Activated CD4-positive, alpha-beta T cell treated with anti-CD3 and anti-CD28 coated beads for 1 hour (primary cell): ENCODE measurements around the gene GPM6B.

Source experiments
- DNase-seq: peaks from one replicate; pipeline ENCODE4 v3.0.0-alpha.2; 2020

GPM6B gene, protein sequence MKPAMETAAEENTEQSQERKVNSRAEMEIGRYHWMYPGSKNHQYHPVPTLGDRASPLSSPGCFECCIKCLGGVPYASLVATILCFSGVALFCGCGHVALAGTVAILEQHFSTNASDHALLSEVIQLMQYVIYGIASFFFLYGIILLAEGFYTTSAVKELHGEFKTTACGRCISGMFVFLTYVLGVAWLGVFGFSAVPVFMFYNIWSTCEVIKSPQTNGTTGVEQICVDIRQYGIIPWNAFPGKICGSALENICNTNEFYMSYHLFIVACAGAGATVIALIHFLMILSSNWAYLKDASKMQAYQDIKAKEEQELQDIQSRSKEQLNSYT

DNA sequence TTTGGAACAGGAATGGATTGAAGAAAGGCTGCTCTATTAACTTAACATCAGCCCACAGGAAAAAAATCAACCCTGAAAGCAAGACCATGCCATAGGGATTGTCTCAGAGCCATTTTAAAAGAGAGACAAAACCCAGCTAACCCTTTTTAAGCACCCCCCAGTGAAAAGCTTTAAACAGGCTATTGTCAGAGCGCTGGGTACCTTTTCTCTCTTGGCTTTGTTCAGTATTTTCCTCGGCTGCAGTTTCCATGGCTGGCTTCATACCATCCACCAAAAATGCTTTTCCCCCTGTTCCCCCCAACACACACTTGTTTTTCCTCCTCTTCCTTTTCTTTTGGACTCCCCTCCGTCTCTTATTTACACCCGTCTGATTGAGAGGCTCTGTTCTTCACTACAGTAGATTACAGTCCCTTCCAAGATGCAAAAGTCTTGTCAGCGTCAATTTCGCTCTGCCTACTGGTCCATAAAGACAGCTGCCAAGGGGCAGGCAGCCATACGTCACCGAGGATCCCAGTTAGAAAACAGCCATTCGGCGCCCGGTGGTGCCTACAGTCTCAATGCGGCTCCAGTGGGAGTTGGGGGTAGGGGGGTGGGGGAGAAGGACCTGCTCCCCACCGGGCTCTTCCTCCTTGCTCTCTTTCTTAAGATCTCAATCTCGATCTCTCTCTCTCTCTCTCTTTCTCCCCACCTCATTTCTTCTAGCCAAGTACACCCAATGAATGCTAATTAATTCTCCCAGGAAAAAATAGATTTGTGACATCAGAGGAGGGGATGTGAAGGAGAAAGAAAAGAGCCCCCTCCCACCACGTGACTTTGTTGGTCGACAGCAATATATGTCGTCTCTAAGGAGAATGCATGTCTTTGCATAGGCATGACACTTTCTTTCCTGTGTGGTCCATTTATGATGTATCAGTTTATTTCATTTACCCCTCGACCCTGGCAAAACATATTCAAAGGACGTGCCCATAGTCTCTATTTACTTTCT, at the start of gene GPM6B:
Gene GPM6B (minus strand): TSS at position 451 of the 985 bp plus-strand sequence. CDS start 189 bp downstream, at position 262.
- DNase-seq = no peak

DNA sequence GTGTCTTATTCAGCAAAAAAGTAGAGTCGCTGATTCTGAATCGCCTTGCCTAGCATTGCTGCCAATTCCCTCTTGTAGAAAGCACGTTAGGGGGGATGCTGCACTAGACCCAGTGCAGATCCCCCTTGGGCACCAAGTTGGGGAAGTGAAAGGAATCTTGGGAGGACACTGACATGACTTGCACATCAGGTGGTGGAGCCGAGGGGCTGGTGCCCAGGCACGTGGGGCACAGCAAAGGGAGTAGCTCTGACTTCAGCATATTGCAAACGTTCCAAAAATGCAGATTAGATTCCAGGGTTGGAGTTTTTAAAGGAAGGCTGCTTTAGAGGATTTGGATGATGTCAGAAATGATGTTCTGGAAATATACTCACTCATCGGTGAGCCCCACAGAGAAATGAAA, 47.4 kb upstream of the GPM6B start:
- DNase-seq = no peak

DNA sequence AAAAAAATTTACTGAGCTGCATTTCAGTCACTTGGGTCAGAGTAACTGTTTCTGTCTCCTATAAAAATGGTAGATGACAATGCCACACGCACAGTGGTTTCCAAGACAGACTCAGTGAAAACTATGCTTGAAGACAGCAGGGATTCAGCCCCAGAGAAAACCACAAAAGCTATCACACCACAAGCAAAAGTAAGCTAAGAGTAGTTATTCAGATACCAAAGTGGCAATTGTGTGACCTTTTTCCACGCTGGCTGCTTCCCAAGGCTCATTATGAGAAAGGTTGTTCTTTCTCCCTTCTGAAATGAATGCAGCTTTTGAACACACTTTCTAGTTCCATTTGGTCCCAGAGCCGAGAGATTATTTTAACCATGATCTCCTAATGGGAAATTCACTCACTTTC, 46.4 kb upstream of the GPM6B start:
- no peak for DNase-seq

DNA sequence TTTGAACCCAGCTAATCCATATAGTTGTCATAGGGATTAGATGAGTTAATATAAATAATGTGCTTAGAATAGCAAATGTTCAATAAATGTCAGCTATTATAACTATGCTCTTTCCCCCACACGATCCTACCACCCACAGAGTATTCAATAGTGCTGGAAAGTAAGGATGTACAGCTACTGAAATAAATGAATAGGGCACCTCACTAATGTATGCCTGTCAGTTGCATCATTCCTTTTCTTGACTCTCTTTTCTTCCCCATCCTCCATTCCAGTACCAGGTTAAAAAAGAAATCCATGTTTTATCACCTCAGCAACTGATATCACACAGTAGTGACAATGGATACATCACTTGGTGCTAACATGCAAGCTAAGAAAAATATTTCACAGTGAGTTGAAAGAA, 42.8 kb upstream of the GPM6B start:
- no peak for DNase-seq

DNA sequence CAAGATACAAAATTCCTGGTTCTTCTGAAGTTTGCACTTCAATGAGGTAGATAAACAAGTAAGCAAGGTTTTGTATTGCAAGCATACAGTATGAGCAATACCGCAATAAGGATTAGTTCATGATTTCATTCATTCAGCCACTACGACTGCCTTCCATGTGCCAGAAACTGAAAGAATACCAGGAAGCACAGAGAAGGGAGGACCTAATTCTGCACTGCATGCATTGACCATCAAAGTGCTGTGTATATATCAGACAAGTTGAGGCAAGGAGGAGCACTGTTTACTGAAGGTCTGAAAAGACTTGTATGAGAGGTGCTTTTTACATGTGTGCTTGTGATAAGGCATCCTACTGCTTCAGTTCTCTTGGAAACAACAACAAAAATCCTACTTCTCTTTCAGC, 40.9 kb upstream of the GPM6B start:
- DNase-seq = no peak

DNA sequence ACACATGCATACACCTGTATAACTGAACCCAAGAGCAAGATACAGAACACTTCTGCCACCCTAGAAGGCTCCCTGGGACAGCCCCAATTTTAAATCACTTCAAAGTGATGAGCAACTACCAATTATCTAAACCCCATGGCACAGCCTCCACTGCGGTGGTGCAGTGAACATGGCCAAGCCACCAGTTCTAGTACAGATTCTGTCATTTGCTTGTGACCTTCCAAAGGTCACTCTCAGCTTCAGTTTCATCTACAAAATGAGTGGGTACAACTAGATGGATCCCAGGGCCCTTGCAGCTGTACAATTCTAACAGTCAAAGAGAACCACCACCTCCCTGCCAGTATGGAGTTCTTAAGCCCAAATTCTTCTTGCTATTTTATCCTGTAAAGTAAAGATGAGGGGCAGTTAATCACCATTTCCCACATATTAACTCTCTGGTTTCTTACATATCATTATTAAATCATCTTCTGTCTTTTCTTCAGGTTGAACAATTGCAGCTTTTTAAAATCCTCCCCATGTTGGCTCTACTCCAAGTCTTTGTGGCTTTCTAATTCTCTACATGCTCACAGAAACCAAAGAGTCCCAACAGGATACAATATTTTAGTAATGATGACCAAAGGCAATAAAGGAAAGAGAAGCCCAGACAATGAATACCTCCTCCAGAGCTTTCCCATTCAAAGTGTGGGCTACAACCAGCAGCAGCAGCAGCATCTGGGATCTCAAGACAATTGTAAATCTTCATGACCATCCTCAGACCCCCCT, 39.0 kb upstream of the GPM6B start:
- no peak for DNase-seq

DNA sequence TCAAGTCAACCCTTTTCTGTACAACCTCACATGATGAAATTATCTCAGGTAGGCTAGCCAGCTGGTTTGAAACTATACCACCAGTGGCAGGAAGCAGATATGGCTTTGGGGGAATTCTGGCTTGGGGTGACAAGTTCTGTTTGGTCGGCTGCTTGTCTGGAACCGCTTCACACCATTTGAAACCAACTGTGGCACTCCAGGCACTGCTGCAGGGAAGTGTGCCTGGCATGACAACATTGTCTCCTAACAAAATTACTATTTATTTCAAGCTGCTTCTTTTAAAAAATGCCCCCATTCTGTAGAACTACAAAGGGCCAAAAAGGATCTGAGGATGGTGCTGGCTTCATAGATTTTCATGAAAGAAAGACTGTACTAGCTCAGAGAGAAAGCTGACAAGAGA, 37.1 kb upstream of the GPM6B start:
- no peak for DNase-seq

DNA sequence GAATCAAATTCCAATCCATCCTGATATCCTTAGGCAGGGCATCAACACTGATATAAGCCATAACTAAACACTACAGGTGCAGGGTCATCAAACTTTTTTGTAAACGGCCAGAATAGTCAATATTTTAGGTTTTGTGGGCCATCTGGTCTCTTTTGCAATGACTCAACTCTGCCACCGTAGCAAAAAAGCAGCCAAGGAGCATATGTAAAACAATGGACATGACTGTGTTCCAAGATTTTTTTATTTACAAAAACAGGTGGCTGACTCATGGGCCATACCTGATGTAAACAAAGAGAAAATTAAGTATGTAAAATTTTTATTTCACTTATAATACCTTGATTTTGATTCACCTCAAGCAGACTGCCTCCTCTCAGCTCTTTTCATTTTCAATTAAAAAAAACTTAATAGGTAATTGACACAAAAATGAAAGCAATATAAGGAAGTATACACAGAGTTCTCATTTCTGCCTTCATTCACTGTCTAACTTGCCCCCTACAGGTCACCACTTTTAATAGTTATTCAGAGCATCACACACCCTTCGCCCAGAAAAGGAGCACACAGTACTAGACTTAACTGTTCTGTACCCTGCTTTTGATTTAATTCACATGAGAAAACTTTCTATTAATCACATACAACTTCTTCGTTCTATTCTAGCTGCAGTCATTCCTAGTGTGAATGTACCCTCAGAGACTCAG, 35.3 kb upstream of the GPM6B start:
- no peak for DNase-seq

DNA sequence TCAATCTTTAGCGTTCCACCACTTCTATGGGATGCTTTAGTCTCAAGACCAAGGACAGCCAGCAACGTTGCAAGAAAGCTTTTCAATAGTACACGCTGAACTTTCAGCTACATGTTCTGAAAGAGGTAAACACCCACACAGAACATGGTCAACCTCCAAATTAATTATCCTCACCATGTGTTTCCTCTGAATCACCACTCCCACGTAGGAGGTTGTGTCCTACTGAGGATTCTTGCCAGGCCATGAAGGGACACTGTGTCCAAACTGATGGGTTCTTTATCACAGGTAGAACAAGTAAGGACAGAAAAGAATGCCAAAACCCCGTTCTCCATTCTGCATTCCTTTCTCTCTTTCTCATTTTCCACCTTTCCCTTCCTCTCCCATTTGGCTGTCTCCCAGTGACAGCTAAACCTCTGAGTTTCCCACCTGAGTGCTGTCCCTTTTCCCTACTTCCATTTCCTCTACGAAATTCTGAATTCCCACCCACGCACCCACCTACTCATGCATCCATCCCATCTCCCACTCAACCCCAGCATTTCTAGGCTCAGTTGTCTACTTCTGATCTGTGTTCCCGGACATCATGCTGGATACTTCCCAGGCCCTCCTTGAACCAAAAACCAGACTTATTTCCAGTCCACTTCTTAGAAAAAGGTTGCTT, 29.0 kb upstream of the GPM6B start:
- no peak for DNase-seq

DNA sequence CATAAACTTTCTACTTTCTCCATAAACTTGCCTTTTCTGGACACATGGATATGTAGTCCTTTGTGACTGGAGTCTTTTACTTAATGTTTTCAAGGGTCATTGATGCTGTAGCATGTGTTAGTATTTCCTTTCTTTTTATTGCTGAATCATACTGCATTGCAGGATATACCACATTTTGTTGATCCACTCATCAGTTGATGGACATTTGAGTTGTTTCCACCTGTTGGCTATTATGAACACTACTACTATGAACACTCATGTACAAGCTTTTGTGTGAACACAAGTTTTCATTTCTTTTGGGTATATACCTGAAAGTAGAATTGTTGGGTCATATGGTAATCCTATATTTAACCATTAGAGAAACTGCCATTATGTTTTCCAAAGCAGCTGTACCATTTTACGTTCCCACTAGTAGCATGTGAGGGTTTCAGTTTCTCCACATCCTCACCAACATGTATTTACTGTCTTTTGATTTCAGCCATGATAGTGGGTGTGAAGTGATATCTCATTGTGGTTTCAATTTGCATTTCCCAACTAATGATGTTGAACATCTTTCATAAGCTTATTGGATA, 26.3 kb upstream of the GPM6B start:
- DNase-seq = no peak

DNA sequence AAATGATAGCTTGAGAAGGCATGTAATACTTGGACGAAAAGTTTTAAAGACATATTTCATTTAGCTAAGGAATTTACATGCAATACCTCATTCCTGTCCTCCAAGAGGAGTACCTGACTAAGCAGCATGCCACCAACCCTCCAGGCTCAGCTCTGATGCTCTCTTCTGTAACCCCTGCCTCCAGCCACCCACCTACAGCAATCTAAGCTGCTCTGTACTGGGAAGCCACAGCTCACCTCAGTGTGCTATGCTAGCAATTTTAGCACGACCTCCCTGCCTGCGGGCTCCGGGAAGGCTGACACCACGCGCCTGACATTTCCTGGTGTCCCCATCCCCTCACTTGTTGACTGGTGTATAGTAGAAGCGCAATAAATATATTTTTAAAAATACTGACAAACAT, 23.2 kb upstream of the GPM6B start:
- no peak for DNase-seq

DNA sequence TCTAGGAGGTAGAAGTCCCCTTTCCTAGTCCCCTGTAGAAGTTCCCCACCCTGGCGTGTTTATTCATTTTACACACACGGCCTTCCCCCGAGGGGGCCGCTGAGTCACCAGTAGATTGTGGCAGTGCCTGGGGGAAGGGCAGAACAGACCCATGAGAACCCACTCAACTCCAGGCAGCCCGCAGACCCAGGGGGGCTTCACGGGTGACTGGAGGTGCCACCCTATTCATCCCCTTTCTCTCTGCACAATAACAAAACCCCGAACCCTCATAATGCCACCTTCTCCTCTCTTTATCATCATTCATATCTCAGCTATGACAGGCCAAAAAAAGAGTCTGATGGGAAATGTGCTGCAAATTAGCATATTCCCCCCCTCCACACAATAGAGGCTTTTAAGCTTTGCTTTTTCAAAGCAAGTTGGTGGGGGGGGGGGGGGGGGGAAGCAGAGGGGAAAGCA, 20.4 kb upstream of the GPM6B start:
- DNase-seq = no peak

DNA sequence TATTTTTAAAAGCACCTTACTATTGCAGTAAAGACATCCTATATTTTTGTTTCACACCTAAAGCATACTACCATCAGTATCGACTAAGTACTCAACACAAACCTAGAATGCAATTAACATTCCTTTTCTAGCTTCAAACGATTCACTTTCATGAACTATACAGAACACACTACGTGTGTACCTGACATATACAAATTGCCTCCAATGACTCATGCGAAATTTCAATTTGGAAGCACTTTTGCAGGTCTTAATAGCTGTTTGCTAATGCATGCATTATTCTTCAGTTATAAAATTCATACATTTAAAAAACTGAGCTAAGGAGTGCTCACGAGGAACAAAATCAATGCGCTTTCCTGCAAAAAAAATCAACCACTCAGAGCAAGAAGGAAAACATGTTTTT, 19.7 kb upstream of the GPM6B start:
- no peak for DNase-seq

DNA sequence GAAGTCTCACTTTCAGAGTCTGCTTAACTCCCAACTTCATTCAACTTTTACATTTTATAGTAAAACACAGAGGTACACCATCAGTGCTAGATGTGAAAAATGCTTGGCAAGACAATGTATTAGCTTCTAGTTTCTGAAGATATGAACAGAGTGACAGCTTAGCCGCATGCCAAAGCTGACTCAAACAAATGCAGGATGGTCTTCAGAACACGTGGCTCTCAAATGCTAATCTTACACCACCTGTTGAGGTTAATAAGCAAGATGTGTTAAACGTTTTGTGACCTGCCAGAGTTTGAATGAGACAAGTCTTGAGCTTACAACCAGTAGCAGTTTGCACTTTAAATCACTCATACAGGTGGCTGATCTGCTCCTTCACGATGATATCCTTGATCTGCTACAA, 18.9 kb upstream of the GPM6B start:
- no peak for DNase-seq

DNA sequence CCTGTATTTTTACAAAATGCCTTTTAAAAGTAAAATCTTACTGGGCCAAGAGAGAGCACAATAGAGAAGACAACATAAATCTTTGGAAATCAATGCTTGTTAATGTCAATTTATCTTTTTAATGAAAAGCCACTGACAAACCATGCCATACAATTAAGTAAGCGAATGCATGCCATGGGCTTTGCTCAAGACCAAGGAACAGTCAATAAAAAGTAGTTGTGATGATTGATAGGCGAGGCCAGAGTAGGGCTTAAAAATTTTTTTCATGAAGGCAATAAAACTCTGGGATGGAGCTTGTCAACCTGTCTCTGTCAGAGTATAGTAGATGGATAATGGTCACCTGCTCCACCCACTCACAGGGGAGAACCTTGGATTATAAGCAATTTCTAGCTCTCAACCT, 17.5 kb upstream of the GPM6B start:
- no peak for DNase-seq

DNA sequence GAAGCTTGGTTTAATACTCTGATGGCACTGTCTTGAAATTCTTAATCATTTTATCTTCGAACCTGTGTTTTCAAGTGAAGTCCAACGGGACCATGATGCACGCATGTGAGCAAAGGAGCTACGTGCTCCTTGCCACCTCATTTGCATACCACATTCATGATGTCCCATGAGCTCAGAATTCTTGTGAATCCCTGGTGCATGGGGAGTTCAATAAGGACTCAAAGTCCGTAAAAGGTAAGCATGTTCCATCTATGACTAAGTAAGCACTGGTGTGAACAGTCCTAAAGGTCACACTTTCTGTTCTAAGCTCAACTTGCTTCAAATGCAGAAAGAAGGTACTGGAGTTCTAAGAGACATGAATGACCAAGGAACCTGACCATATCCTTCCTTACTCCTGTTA, 13.1 kb upstream of the GPM6B start:
- no peak for DNase-seq

DNA sequence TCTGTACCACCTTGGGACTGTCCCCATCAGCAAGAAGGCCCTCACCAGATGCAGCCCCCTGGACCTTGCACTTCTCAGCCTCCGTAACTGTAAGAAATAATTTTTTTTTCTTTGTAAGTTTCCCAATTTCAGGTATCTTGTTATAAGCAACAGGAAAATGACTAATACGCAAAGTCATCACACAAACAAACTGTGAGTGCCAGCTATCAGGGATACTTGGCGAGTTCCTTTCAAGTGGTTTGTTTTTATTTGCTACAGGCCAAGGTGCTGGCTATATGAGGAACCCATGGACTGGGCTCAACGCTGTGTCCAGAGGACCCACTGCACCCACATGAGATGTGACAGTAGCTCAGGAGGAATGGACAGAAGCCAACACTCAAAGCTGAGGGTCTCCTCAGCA, 11.5 kb upstream of the GPM6B start:
- DNase-seq = no peak

DNA sequence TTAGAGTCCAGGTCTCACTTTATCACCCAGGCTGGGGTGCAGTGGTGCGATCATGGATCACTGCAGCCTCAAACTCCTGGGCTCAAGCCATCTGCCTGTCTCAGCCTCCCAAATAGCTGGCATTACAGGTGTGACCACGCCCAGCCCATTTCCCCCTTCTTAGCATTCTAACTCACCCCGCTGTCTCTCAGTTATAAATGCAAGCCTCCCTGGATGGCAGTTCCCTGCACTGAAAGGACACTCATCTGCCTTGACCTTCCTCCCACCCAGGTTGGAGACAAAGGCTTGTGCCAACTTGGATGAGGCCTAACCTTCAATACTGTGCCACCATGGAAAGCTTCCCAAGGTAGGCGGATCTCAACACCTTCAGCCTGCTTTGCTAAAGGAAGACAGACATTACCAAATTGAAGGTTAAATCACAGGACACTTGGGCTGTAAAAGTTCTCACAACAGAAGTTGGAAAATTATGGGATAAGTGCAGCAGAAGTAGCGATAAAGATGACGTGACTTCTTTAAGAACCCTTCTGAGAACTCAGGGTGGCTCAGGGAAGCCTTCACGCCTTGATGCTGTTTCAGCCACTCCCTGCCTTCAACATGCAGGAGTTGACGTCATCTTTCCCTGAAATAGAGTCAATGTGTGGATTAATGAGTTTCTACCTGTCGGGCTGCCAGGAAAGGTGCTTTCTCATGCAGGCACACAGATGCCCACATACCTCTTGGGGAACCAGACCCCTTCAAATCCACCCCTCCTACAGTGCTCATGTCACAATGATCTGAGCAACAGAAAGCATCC, 10.6 kb upstream of the GPM6B start:
- no peak for DNase-seq

DNA sequence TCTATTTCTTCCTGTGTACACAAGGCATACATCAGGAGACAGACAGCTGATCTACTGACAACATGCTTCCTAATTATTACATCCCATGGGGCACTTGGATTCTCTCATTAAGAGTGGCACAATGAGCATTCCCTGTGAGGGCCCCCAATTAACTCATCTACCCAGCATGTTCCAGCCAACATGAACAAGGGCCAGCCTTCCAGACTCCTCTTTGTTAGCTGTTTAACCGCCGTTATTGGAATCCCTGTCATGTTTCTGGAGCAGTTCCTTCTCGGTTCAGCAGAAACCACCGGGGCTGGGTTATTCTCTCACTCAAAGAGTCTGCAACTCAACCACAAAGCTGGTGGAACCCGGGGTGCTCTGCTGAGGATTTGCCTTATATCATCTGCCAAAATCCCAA, 9.9 kb upstream of the GPM6B start:
- DNase-seq = no peak

DNA sequence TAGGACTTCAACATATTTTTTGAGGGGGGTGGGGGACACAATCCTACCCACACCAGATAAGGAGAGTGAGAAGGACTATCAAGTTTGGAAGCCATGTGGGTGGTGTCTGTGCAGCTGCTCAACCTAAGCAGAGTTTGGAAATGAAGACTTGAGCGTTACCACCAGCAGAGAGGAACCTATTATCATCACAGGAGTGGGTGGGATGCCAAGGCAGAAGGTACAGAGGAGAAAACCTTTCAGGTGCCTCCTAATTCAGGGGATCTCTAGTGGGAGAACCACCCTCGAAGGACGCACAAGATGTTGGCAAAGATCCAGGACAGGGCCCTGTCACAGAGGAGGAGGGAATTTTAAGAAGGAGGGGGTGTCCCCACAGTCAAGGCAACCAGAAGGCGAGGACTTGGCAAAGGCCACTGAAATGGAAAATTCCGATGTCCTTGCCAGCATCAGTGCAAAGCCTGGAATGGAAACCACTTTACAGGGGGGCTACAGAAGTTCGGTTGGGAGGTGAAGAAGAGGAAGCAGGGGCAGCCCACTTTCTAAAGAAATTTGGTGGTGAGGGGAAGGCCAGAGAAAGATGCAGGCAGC, 8.4 kb upstream of the GPM6B start:
- DNase-seq = no peak

DNA sequence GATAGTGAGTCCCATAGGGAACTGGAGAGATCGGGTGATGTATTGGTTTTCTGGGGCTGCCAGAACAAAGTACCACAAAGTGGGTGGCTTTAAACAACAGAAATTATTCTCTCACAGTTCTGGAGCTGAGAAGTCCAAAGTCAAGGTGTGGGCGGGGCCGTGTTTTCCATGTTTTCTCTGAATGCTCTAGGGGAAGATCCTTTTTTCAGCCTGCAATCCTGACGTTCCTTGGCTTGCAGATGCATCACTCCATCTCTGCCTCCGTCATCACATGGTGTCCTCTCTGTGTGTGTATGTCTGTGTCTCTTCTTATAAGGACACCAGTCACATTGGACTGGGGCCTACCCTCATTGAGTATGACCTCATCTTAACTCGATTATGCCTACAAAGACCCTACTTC, 7.9 kb upstream of the GPM6B start:
- DNase-seq = no peak
